ENCODE results near the gene TMPRSS9.

GRCh38 chr19:2438178-2438577 is 78.1 kb downstream of the TMPRSS9 start:
- no peak for TF ChIP-seq EZH2 (IDR thresholded peaks at IDR 0.05; ENCODE audit: insufficient read depth, poor library complexity, severe bottlenecking)
- no peak for TF ChIP-seq EZH2phosphoT487 (IDR thresholded peaks at IDR 0.05; ENCODE audit: insufficient read depth, low read depth)

Measured in GM23248 (cell line).